Fibroblast of lung (primary cell): ENCODE measurements around the gene OTUD3.

Experiments
- CTCF ChIP-seq, 2 donors: IDR thresholded peaks in 1 of 2; conservative IDR thresholded peaks in 1 of 2; 1 replicate in 1 of 2; 2 replicates in 1 of 2; pipeline ENCODE4 v1.5.1; 2011 to 2012; ENCODE audit warnings: low read length in 2 of 2, control low read depth in 1 of 2, inconsistent platforms in 1 of 2, low read depth in 1 of 2, mild to moderate bottlenecking in 1 of 2
- EZH2 ChIP-seq: IDR thresholded peaks from 2 replicates; pipeline ENCODE4 v1.5.1; 2012; ENCODE audit warnings: low read length, control low read depth, mild to moderate bottlenecking; ENCODE audit errors: missing control alignments

GRCh38 chr1:19909392-19909791 lies 27.2 kb downstream of the OTUD3 start:
- TF ChIP-seq CTCF (conservative IDR thresholded peaks at IDR 0.05 in 1 of 2, IDR thresholded peaks at IDR 0.05 in 1 of 2; ENCODE audit: low read depth in 1 of 2, low read length in 2 of 2) (no peak), EZH2 (no peak)
